ENCODE data around the gene MIDN.

MIDN gene

GRCh38 chr19:1265615-1266128, 17.3 kb downstream of the MIDN start:
- H3K4me3 ChIP-seq (ENCODE audit: low read depth, low read length), result peak overlapping the region; percentile 0
- POLR2A ChIA-PET, result interaction anchor here (0.6 to 7.7 kb wide), 7 partner anchors 9 to 42 kb away, joined by 3 to 407 read pairs (median 9); partner anchors contain the start of genes ATP5F1D and FAM174C

More at GRCh38 chr19:1265615-1266128, 17.3 kb downstream of the MIDN start:
- CTCF ChIA-PET, result interaction anchor here (0.6 to 11.3 kb wide), 9 partner anchors 10 to 206 kb away, joined by 3 to 299 read pairs (median 4); no protein-coding TSS in a partner anchor
- Histone ChIP-seq H3K4me1 (ENCODE audit: control insufficient read depth, insufficient read depth, low read length) (peaks cover 25% of the 10 kb centered on the region), H3K36me3 (ENCODE audit: control insufficient read depth in 2 of 2, insufficient read depth in 1 of 2, low read length in 2 of 2) (peaks cover 3 to 9% of the 10 kb centered on the region in 2 experiments; a peak in 2 of 3 replicates), H3K9me3 (ENCODE audit: control insufficient read depth, insufficient read depth, low read depth, low read length) (no peaks in the 10 kb centered on the region), H3K27ac (ENCODE audit: extremely low read depth, low read depth, low read length) (peak overlapping the region; percentile 61; the same call in 1 of the 2 replicates)
- no peak for TF ChIP-seq PRDM1 (tag by site-specific recombination; IDR thresholded peaks at IDR 0.05)
- TF ChIP-seq REST (tag by site-specific recombination; IDR thresholded peaks at IDR 0.05), result no peak
- 0 out of 2 replicates have a peak, but pooled peaks have one; percentile 91 for TF ChIP-seq PRDM2 (tag by site-specific recombination; IDR thresholded peaks at IDR 0.05; ENCODE audit: borderline replicate concordance)
- TF ChIP-seq ZNF785 (tag by site-specific recombination; IDR thresholded peaks at IDR 0.05), result peak; percentile 24; the same call in 1 of the 2 replicates
- peak; percentile 67; the same call in 1 of the 2 replicates for TF ChIP-seq ZNF423 (tag by site-specific recombination; IDR thresholded peaks at IDR 0.05)
- TF ChIP-seq ZNF175 (tag by site-specific recombination; IDR thresholded peaks at IDR 0.05), result no peak
- no peak for TF ChIP-seq ZNF529 (tag by site-specific recombination; IDR thresholded peaks at IDR 0.05; ENCODE audit: insufficient replicate concordance)
- peak; percentile 10; the same call in 1 of the 2 replicates for TF ChIP-seq KLF10 (tag by site-specific recombination; IDR thresholded peaks at IDR 0.05)
- no peak for TF ChIP-seq BCL11B (tag by site-specific recombination; IDR thresholded peaks at IDR 0.05; ENCODE audit: low read depth)
- TF ChIP-seq ZNF677 (tag by site-specific recombination; IDR thresholded peaks at IDR 0.05), result no peak
- peak; percentile 81 for TF ChIP-seq ZIC2 (tag by site-specific recombination; IDR thresholded peaks at IDR 0.05)
- peak; percentile 63; the same call in 1 of the 2 replicates for TF ChIP-seq GLIS1 (tag by site-specific recombination; IDR thresholded peaks at IDR 0.05)
- 0 out of 2 replicates have a peak, but pooled peaks have one; percentile 12 for TF ChIP-seq ZBTB7A (tag by site-specific recombination; IDR thresholded peaks at IDR 0.05; ENCODE audit: low read depth)
- TF ChIP-seq ZSCAN23 (tag by site-specific recombination; IDR thresholded peaks at IDR 0.05), result no peak
- 0 out of 2 replicates have a peak, but pooled peaks have one; percentile 26 for TF ChIP-seq GLI4 (tag by site-specific recombination; IDR thresholded peaks at IDR 0.05)
- peak; percentile 58 for TF ChIP-seq IKZF3 (tag by site-specific recombination; IDR thresholded peaks at IDR 0.05)
- no peak for TF ChIP-seq ZNF664 (tag by site-specific recombination; IDR thresholded peaks at IDR 0.05)
- TF ChIP-seq ZFP37 (tag by site-specific recombination; IDR thresholded peaks at IDR 0.05), result no peak
- TF ChIP-seq INSM2 (tag by site-specific recombination; IDR thresholded peaks at IDR 0.05), result peak; percentile 17; the same call in 1 of the 2 replicates
